Measurements from ENCODE around the gene GLIPR2. TPM values are rescaled to one million over a fixed set of nuclear protein-coding genes. Genes with fewer than 3 reads are reported as not detected.

The GLIPR2 gene
- total and polyA plus RNA-seq, 2 of the 4 experiments (the other 2 are of a cell fraction), result 35.8 to 43.3 TPM

- H3K36me3 ChIP-seq (ENCODE audit: control insufficient read depth, insufficient read depth, low read length), result peaks cover 59% of the 10 kb centered on the region
- intact Hi-C loops (cut with micrococcal nuclease), result no loop called here
- in situ Hi-C loops (cut with MboI; ENCODE audit: low sequenced_read_pairs), result no loop called here
These were observed 14.6 kb upstream of the GLIPR2 start for GRCh38 chr9:36121971-36122370.

More at GRCh38 chr9:36121971-36122370, 14.6 kb upstream of the GLIPR2 start:
- Histone ChIP-seq H3K9me1 (ENCODE audit: insufficient read depth, low read length) (peaks cover 4% of the 10 kb centered on the region), H2BK15ac (ENCODE audit: low read depth, low read length) (no peak overlapping the region), H3K4ac (ENCODE audit: low read depth, low read length) (no peak overlapping the region), H2AK5ac (ENCODE audit: low read depth, low read length) (no peak overlapping the region), H3K56ac (ENCODE audit: extremely low read depth, insufficient read depth, low read length) (no peak overlapping the region), H3K14ac (replicated peaks; ENCODE audit: low read depth, low read length) (no peak overlapping the region), H2AFZ (replicated peaks; ENCODE audit: low read length, poor library complexity) (no peak overlapping the region), H3K4me1 (ENCODE audit: control insufficient read depth, insufficient read depth, low read length) (peaks cover 3% of the 10 kb centered on the region; the same call in 1 of the 2 replicates), H3K18ac (ENCODE audit: low read depth, low read length) (no peak overlapping the region), H3K79me1 (ENCODE audit: low read depth in 1 of 2, low read length in 2 of 2) (peaks cover 4 to 12% of the 10 kb centered on the region in 2 experiments; a peak in 2 of 4 replicates), H4K20me1 (ENCODE audit: insufficient read depth, low read length) (no peaks in the 10 kb centered on the region), H2BK120ac (ENCODE audit: low read depth, low read length) (no peak overlapping the region), H3K9me3 (ENCODE audit: control insufficient read depth, insufficient read depth, low read length) (no peaks in the 10 kb centered on the region), H4K5ac (ENCODE audit: low read depth, low read length) (no peak overlapping the region), H2BK20ac (ENCODE audit: low read depth, low read length) (no peak overlapping the region), H4K91ac (ENCODE audit: insufficient read depth, low read depth, low read length) (no peak overlapping the region), H3K27me3 (ENCODE audit: control insufficient read depth, insufficient read depth, low read length) (no peaks in the 10 kb centered on the region), H3K23ac (ENCODE audit: low read depth, low read length) (no peak overlapping the region), H3K9ac (ENCODE audit: low read depth, low read length) (no peak overlapping the region), H3K27ac (ENCODE audit: insufficient read depth, low read length) (no peak overlapping the region), H2AK9ac (replicated peaks; ENCODE audit: low read depth, low read length, poor library complexity) (no peak overlapping the region), H3K4me2 (ENCODE audit: low read depth, low read length) (no peak overlapping the region), H3K4me3 (ENCODE audit: insufficient read depth, low read depth, low read length) (no peak overlapping the region), H2BK5ac (ENCODE audit: low read depth, low read length, poor library complexity, severe bottlenecking) (no peak overlapping the region), H4K8ac (ENCODE audit: low read depth in 2 of 2, low read length in 2 of 2) (no peak overlapping the region)
- DNase-seq (no peak), ATAC-seq (ENCODE audit: low read depth) (no peak)
- dilution Hi-C loops (cut with HindIII; ENCODE audit: low sequenced_read_pairs, unreplicated experiment), result no loop called here
- ChIA-PET POLR2A (ENCODE audit: unreplicated experiment) (no interaction called here), CTCF (no interaction called here)
- WGBS, 2 experiments (ENCODE audit: extremely low coverage in 2 of 2, insufficient read length in 1 of 2), result no CpG with 5 or more reads among the region's 7 CpGs
- no TSS peak for BruUV-seq (replicated peaks)
- TF ChIP-seq MAZ (IDR thresholded peaks at IDR 0.05; ENCODE audit: borderline replicate concordance, low read depth, low read length), result no peak
- no peak for TF ChIP-seq CEBPB (IDR thresholded peaks at IDR 0.05; ENCODE audit: low read depth, low read length)
- no peak for TF ChIP-seq RFX5 (IDR thresholded peaks at IDR 0.05; ENCODE audit: low read depth, low read length)
- TF ChIP-seq USF2 (IDR thresholded peaks at IDR 0.05; ENCODE audit: low read depth, low read length), result no peak
- no peak for TF ChIP-seq FOS (IDR thresholded peaks at IDR 0.05; ENCODE audit: low read depth, low read length)
- TF ChIP-seq NFE2L2 (IDR thresholded peaks at IDR 0.05; ENCODE audit: low read depth, low read length), result no peak
- TF ChIP-seq CTCF (conservative IDR thresholded peaks at IDR 0.05; ENCODE audit: low read depth, low read length), result no peak
- no peak for TF ChIP-seq RCOR1 (IDR thresholded peaks at IDR 0.05; ENCODE audit: insufficient replicate concordance, low read length)
- TF ChIP-seq BHLHE40 (IDR thresholded peaks at IDR 0.05; ENCODE audit: low read depth, low read length), result no peak
- TF ChIP-seq ELK1 (IDR thresholded peaks at IDR 0.05; ENCODE audit: borderline replicate concordance, low read depth, low read length), result no peak
- TF ChIP-seq MAFK (IDR thresholded peaks at IDR 0.05; ENCODE audit: low read depth, low read length), result no peak
- no peak for TF ChIP-seq MXI1 (IDR thresholded peaks at IDR 0.05; ENCODE audit: borderline replicate concordance, low read depth, low read length)
- TF ChIP-seq POLR2A (IDR thresholded peaks at IDR 0.05; ENCODE audit: low read depth, low read length), result no peak
- no peak for TF ChIP-seq SMC3 (IDR thresholded peaks at IDR 0.05; ENCODE audit: low read depth, low read length)
- TF ChIP-seq RAD21 (IDR thresholded peaks at IDR 0.05; ENCODE audit: low read length), result no peak
- no peak for TF ChIP-seq CHD1 (IDR thresholded peaks at IDR 0.05; ENCODE audit: low read depth, low read length)
